Measurements from ENCODE around the gene FOXRED2.
A peak's percentile ranks its signal among the peaks of the same experiment; 100 is the strongest.

The FOXRED2 gene

DNA sequence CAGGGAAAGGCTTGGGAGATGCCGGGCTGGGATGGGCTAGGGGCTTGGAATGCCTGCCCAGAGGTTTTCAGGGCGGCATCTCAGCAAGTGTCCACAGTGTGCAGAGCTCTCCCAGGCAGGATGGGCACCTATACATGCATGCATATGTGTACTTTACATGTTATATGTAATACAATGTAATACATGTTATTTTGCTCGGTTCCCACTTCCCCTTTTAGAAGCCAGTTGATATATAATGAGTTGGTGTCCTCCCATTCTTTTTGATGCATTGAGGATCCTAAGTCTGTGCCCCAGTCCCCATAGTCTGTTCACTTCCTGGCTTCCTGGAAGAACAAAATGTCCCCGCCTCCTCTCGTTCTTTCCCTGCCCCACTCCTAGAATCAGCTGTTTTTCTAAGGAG, 42.2 kb upstream of the FOXRED2 start:
- Histone ChIP-seq H3K9me3 (ENCODE audit: control insufficient read depth, low read length) (no peaks in the 10 kb centered on the region), H3K27me3 (ENCODE audit: control insufficient read depth in 1 of 2, insufficient read depth in 1 of 2, low read length in 2 of 2) (peaks cover 21 to 37% of the 10 kb centered on the region in 2 experiments), H3K23ac (ENCODE audit: low read length in 2 of 2) (no peak overlapping the region), H3K36me3 (ENCODE audit: control insufficient read depth in 1 of 2, insufficient read depth in 2 of 2, low read depth in 1 of 2, low read length in 2 of 2) (no peaks in the 10 kb centered on the region), H3K9ac (ENCODE audit: low read length) (peak overlapping the region; percentile 14), H4K8ac (ENCODE audit: low read length) (peak overlapping the region; percentile 49), H2AFZ (ENCODE audit: low read depth, low read length) (peak overlapping the region; percentile 30), H2BK5ac (ENCODE audit: low read depth, low read length, poor library complexity, severe bottlenecking) (no peak overlapping the region), H3K18ac (ENCODE audit: low read depth in 1 of 2, low read length in 2 of 2) (peak overlapping the region; percentile 55 to 71), H2BK12ac (ENCODE audit: low read length in 2 of 2) (peak overlapping the region in 1 of 2 experiments; percentile 2), H2BK120ac (ENCODE audit: low read depth, low read length) (peak overlapping the region; percentile 11), H4K91ac (ENCODE audit: low read length) (peak overlapping the region; percentile 91), H3K27ac (ENCODE audit: low read length, poor library complexity, severe bottlenecking) (no peak overlapping the region), H3K4me2 (ENCODE audit: low read length, poor library complexity, severe bottlenecking) (no peak overlapping the region), H2BK15ac (ENCODE audit: low read depth, poor library complexity, severe bottlenecking) (no peak overlapping the region), H3K4me1 (ENCODE audit: control insufficient read depth, insufficient read depth, low read depth, low read length) (peaks cover 12% of the 10 kb centered on the region), H3K14ac (ENCODE audit: low read length in 2 of 2) (peak overlapping the region in 1 of 2 experiments; percentile 82), H3K4ac (ENCODE audit: low read depth in 1 of 2, low read length in 2 of 2) (peak overlapping the region in 1 of 2 experiments; percentile 82), H2AK5ac (ENCODE audit: low read length, severe bottlenecking) (no peak overlapping the region), H3K79me1 (replicated peaks; ENCODE audit: low read length, poor library complexity, severe bottlenecking) (no peaks in the 10 kb centered on the region), H3K4me3 (ENCODE audit: insufficient read depth in 1 of 2, low read depth in 1 of 2, low read length in 2 of 2) (no peak overlapping the region)
- no peak for DNase-seq
- 90% methylated on average over 1 of the region's 5 CpGs for WGBS

DNA sequence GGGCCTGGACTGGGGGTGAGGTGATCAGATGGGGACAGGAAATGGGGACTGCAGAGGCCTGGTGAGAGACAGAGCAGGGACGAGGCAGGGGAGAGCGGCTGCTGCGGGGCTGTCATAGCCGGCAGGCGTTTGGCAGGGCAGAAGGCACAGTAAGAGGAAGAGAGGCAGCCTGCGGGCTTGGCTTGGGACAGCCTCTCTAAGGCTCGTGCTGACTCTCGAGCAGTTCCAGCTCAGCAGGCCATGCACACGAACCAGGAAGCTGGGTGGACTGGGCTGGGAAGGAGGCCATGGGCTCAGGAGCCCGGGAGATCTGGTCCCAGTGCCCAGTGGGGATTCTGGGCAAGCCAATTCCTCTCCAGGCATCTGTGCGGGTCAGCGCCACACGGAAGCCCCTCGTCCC, 41.8 kb upstream of the FOXRED2 start:
- H2BK5ac ChIP-seq (ENCODE audit: low read depth, low read length, poor library complexity, severe bottlenecking): no peak overlapping the region
- H3K18ac ChIP-seq (ENCODE audit: low read depth in 1 of 2, low read length in 2 of 2): peak overlapping the region; percentile 55 to 69
- no peaks in the 10 kb centered on the region for H3K36me3 ChIP-seq (ENCODE audit: control insufficient read depth in 1 of 2, insufficient read depth in 2 of 2, low read depth in 1 of 2, low read length in 2 of 2)
- peaks cover 12% of the 10 kb centered on the region for H3K4me1 ChIP-seq (ENCODE audit: control insufficient read depth, insufficient read depth, low read depth, low read length)
- H2BK15ac ChIP-seq (ENCODE audit: low read depth, poor library complexity, severe bottlenecking): no peak overlapping the region
- no peak overlapping the region for H3K4me2 ChIP-seq (ENCODE audit: low read length, poor library complexity, severe bottlenecking)
- DNase-seq: no peak
- peak overlapping the region; percentile 11 for H2BK120ac ChIP-seq (ENCODE audit: low read depth, low read length)
- H2BK12ac ChIP-seq (ENCODE audit: low read length in 2 of 2): peak overlapping the region in 1 of 2 experiments; percentile 60
- peak overlapping the region; percentile 40 to 82 for H3K4ac ChIP-seq (ENCODE audit: low read depth in 1 of 2, low read length in 2 of 2)
- H3K27me3 ChIP-seq (ENCODE audit: control insufficient read depth in 1 of 2, insufficient read depth in 1 of 2, low read length in 2 of 2): peaks cover 21 to 35% of the 10 kb centered on the region in 2 experiments
- H2AFZ ChIP-seq (ENCODE audit: low read depth, low read length): peak overlapping the region; percentile 30
- peak overlapping the region; percentile 14 for H3K9ac ChIP-seq (ENCODE audit: low read length)
- no peak overlapping the region for H2AK5ac ChIP-seq (ENCODE audit: low read length, severe bottlenecking)
- H3K9me3 ChIP-seq (ENCODE audit: control insufficient read depth, low read length): no peaks in the 10 kb centered on the region
- H3K14ac ChIP-seq (ENCODE audit: low read length in 2 of 2): peak overlapping the region in 1 of 2 experiments; percentile 82
- no peaks in the 10 kb centered on the region for H3K79me1 ChIP-seq (replicated peaks; ENCODE audit: low read length, poor library complexity, severe bottlenecking)
- H4K91ac ChIP-seq (ENCODE audit: low read length): peak overlapping the region; percentile 91
- no peak overlapping the region for H3K23ac ChIP-seq (ENCODE audit: low read length in 2 of 2)
- H3K27ac ChIP-seq (ENCODE audit: low read length, poor library complexity, severe bottlenecking): no peak overlapping the region
- no peak overlapping the region for H3K4me3 ChIP-seq (ENCODE audit: insufficient read depth in 1 of 2, low read depth in 1 of 2, low read length in 2 of 2)
- WGBS: 56% methylated on average over 14 of the region's 14 CpGs
- peak overlapping the region; percentile 49 for H4K8ac ChIP-seq (ENCODE audit: low read length)

DNA sequence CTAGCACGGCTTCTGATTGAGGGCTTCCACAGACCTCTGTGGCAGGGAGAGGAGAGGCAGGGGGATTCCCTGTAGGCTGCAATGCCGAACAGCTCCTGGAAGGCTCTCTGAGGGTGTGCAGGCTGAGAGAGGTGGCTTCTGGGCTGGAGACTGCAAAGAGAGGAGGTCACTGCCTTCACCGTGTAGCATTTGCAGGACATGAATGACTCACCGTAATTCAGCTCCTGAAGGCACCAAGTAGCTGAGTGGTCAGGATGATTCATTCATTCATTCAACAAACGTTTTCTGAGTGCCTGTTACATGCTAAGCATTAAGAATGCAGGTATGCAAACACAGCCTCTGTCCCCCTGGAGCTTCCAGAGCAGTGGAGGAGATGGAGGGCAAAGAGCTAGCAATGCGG, 40.1 kb upstream of the FOXRED2 start:
- no peak overlapping the region for H3K14ac ChIP-seq (ENCODE audit: low read length in 2 of 2)
- no peaks in the 10 kb centered on the region for H3K36me3 ChIP-seq (ENCODE audit: control insufficient read depth in 1 of 2, insufficient read depth in 2 of 2, low read depth in 1 of 2, low read length in 2 of 2)
- peak overlapping the region; percentile 2 for H3K27ac ChIP-seq (ENCODE audit: low read length, poor library complexity, severe bottlenecking)
- no peak overlapping the region for H3K4me2 ChIP-seq (ENCODE audit: low read length, poor library complexity, severe bottlenecking)
- peaks cover 16 to 24% of the 10 kb centered on the region in 2 experiments for H3K27me3 ChIP-seq (ENCODE audit: control insufficient read depth in 1 of 2, insufficient read depth in 1 of 2, low read length in 2 of 2)
- no peak overlapping the region for H2BK5ac ChIP-seq (ENCODE audit: low read depth, low read length, poor library complexity, severe bottlenecking)
- no peak overlapping the region for H2BK120ac ChIP-seq (ENCODE audit: low read depth, low read length)
- H4K91ac ChIP-seq (ENCODE audit: low read length): no peak overlapping the region
- no peak overlapping the region for H3K18ac ChIP-seq (ENCODE audit: low read depth in 1 of 2, low read length in 2 of 2)
- H2BK15ac ChIP-seq (ENCODE audit: low read depth, poor library complexity, severe bottlenecking): no peak overlapping the region
- H3K4me3 ChIP-seq (ENCODE audit: insufficient read depth in 1 of 2, low read depth in 1 of 2, low read length in 2 of 2): no peak overlapping the region
- H3K4me1 ChIP-seq (ENCODE audit: control insufficient read depth, insufficient read depth, low read depth, low read length): peaks cover 14% of the 10 kb centered on the region
- no peak overlapping the region for H3K4ac ChIP-seq (ENCODE audit: low read depth in 1 of 2, low read length in 2 of 2)
- H4K8ac ChIP-seq (ENCODE audit: low read length): no peak overlapping the region
- 23% methylated on average over 5 of the region's 6 CpGs for WGBS
- no peaks in the 10 kb centered on the region for H3K9me3 ChIP-seq (ENCODE audit: control insufficient read depth, low read length)
- H3K23ac ChIP-seq (ENCODE audit: low read length in 2 of 2): no peak overlapping the region
- H2BK12ac ChIP-seq (ENCODE audit: low read length in 2 of 2): no peak overlapping the region
- peak; percentile 91 for DNase-seq
- H3K9ac ChIP-seq (ENCODE audit: low read length): no peak overlapping the region
- H2AFZ ChIP-seq (ENCODE audit: low read depth, low read length): no peak overlapping the region
- no peaks in the 10 kb centered on the region for H3K79me1 ChIP-seq (replicated peaks; ENCODE audit: low read length, poor library complexity, severe bottlenecking)
- H2AK5ac ChIP-seq (ENCODE audit: low read length, severe bottlenecking): no peak overlapping the region

DNA sequence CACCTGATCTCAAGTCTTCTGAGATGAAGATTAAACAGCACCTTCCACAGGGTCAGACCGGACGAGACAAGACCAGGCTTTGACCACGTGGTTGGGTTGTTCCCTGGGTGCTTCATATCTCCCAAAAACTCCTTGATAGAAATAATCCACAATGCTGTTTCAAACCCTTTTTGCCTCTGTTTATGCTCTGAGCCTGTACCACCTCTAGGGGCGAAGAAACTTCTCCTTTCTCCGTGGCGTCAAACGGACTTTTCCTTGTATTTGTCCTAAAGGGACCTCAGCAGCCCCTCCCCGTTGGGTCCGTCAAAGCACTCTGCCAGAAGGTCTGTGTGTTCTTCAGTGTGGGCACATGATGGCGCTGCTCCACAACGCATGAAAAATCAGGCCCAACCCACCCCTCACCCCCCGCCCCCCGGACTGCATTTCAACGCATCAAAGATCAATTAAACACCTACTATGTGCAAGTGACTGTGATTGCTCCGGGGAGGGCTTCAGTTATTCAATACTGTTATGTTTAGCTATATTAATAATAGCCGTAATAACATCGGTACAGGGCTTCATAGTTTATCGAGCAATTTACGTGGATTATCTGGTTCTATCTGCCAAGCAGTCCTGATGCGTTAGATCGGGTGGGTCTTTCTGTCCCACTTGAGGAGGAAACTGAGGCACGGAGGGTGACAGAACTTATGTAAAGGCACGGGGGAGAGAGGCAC, 39.4 kb upstream of the FOXRED2 start:
- H2BK15ac ChIP-seq (ENCODE audit: low read depth, poor library complexity, severe bottlenecking): no peak overlapping the region
- H3K4me1 ChIP-seq (ENCODE audit: control insufficient read depth, insufficient read depth, low read depth, low read length): peaks cover 17% of the 10 kb centered on the region
- peak; percentile 75 for DNase-seq

More for the DNA sequence above, 39.4 kb upstream of the FOXRED2 start:
- peak overlapping the region; percentile 17 for H3K4me2 ChIP-seq (ENCODE audit: low read length, poor library complexity, severe bottlenecking)
- H3K23ac ChIP-seq (ENCODE audit: low read length in 2 of 2): no peak overlapping the region
- no peak overlapping the region for H2BK12ac ChIP-seq (ENCODE audit: low read length in 2 of 2)
- peak overlapping the region; percentile 9 for H2AK5ac ChIP-seq (ENCODE audit: low read length, severe bottlenecking)
- peak overlapping the region in 1 of 2 experiments; percentile 29 for H3K14ac ChIP-seq (ENCODE audit: low read length in 2 of 2)
- WGBS: 47% methylated on average over 20 of the region's 23 CpGs
- H2BK120ac ChIP-seq (ENCODE audit: low read depth, low read length): no peak overlapping the region
- H3K9ac ChIP-seq (ENCODE audit: low read length): peak overlapping the region; percentile 47
- H3K9me3 ChIP-seq (ENCODE audit: control insufficient read depth, low read length): no peaks in the 10 kb centered on the region
- H3K79me1 ChIP-seq (replicated peaks; ENCODE audit: low read length, poor library complexity, severe bottlenecking): no peaks in the 10 kb centered on the region
- H3K27ac ChIP-seq (ENCODE audit: low read length, poor library complexity, severe bottlenecking): no peak overlapping the region
- no peak overlapping the region for H2BK5ac ChIP-seq (ENCODE audit: low read depth, low read length, poor library complexity, severe bottlenecking)
- no peak overlapping the region for H3K4ac ChIP-seq (ENCODE audit: low read depth in 1 of 2, low read length in 2 of 2)
- H3K27me3 ChIP-seq (ENCODE audit: control insufficient read depth in 1 of 2, insufficient read depth in 1 of 2, low read length in 2 of 2): peaks cover 10 to 17% of the 10 kb centered on the region in 2 experiments
- H3K4me3 ChIP-seq (ENCODE audit: insufficient read depth in 1 of 2, low read depth in 1 of 2, low read length in 2 of 2): no peak overlapping the region
- H4K8ac ChIP-seq (ENCODE audit: low read length): no peak overlapping the region
- H2AFZ ChIP-seq (ENCODE audit: low read depth, low read length): peak overlapping the region; percentile 55
- H4K91ac ChIP-seq (ENCODE audit: low read length): no peak overlapping the region
- no peaks in the 10 kb centered on the region for H3K36me3 ChIP-seq (ENCODE audit: control insufficient read depth in 1 of 2, insufficient read depth in 2 of 2, low read depth in 1 of 2, low read length in 2 of 2)
- H3K18ac ChIP-seq (ENCODE audit: low read depth in 1 of 2, low read length in 2 of 2): no peak overlapping the region

All from mesenchymal stem cell (in vitro differentiated cells and primary cell).